ENCODE measurements around the gene LPAR6.

DNA sequence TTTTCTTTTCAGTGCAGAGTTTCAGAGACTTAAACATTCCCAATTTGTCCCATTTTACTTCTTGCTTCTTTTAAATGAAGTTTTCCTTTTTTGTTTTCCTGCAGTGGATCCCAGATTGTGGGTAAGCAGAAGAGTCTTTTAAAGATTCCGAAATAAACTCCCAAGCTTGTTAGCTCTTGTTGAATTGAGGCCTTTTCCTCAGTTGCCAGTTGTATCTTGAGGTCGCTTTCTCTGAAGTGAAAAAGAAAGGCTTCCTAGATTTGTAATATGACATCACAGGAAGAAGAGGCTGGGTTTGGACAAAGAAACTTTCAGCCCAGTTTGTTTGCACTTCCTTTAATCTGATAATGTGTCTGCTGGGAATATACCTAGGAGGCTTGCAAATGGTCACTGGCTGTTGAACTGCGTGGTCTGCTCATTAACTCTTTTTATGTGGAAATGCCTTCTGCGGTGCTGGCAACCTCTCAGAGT, at the start of gene LPAR6:
- TF ChIP-seq, protein P1, sequence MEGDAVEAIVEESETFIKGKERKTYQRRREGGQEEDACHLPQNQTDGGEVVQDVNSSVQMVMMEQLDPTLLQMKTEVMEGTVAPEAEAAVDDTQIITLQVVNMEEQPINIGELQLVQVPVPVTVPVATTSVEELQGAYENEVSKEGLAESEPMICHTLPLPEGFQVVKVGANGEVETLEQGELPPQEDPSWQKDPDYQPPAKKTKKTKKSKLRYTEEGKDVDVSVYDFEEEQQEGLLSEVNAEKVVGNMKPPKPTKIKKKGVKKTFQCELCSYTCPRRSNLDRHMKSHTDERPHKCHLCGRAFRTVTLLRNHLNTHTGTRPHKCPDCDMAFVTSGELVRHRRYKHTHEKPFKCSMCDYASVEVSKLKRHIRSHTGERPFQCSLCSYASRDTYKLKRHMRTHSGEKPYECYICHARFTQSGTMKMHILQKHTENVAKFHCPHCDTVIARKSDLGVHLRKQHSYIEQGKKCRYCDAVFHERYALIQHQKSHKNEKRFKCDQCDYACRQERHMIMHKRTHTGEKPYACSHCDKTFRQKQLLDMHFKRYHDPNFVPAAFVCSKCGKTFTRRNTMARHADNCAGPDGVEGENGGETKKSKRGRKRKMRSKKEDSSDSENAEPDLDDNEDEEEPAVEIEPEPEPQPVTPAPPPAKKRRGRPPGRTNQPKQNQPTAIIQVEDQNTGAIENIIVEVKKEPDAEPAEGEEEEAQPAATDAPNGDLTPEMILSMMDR (IDR thresholded peaks at IDR 0.05; ENCODE audit: low read depth, low read length), result no peak
- no peak for TF ChIP-seq EZH2phosphoT487 (IDR thresholded peaks at IDR 0.05; ENCODE audit: low read depth)

All from OCI-LY3 (cell line).